Measurements from ENCODE around the gene C2orf92.

- TF ChIP-seq CTCF (IDR thresholded peaks at IDR 0.05) (no peak), POLR2A (IDR thresholded peaks at IDR 0.05) (no peak), POLR2AphosphoS5 (IDR thresholded peaks at IDR 0.05; ENCODE audit: insufficient read depth in 1 of 2, low read depth in 1 of 2) (no peak)
These were observed 55.6 kb downstream of the C2orf92 start for GRCh38 chr2:97724946-97725688.

Data from vagina (tissue), 2 donors.